MV-4-11 (cell line): ENCODE results near the gene NBL1.
A peak's percentile ranks its signal among the peaks of the same experiment; 100 is the strongest.

Experiments used
- DNase-seq: peaks from one replicate; lab custom pipeline; 2025; lab: John Stamatoyannopoulos, UW

Gene NBL1

GRCh38 chr1:19670787-19671186, 26.7 kb downstream of the NBL1 start:
- DNase-seq = no peak

DNA sequence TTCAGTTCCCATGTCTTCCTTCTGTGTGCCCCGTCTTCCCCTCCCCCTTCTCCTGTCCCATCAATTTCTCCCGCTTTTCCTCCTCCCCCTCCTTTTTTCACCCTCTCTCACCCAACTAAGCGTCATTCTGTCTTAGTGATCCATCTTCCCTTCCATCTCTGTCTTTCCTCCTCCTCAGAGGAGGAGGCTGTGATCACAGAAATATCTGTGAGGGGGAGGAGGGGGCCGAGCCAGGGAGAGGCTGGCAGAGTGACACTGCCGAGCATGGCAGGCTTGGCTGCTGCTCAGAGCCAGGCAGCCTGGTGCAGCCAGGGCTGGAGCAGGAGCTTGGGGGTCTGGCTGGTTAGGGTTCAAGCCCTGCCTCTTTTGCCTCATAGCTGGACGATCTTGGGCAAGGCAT, 28.1 kb downstream of the NBL1 start:
- DNase-seq = no peak

GRCh38 chr1:19675797-19676196, 31.7 kb downstream of the NBL1 start:
- DNase-seq = no peak

GRCh38 chr1:19676438-19676922, 32.4 kb downstream of the NBL1 start:
- peak; percentile 39 for DNase-seq

DNA sequence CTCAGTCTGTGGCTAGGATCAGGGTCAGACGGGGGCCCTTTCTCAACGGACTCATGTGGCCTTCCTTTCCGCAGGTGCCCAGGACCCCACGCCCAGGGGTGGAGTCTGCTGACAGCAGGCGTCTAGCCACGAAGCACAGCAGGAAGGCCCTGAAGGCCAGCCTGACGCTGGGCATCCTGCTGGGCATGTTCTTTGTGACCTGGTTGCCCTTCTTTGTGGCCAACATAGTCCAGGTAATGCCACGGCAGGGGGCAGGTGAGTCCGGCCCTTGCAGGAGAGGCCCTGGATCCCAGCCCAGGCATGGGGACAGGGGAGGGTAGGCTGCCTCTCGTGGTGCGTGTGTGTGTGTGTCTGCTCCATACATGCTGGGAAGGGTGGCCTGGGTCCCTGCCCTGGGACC, 34.4 kb downstream of the NBL1 start:
- no peak for DNase-seq

- DNase-seq = no peak
Measured at GRCh38 chr1:19678931-19679453, 34.9 kb downstream of the NBL1 start.

DNA sequence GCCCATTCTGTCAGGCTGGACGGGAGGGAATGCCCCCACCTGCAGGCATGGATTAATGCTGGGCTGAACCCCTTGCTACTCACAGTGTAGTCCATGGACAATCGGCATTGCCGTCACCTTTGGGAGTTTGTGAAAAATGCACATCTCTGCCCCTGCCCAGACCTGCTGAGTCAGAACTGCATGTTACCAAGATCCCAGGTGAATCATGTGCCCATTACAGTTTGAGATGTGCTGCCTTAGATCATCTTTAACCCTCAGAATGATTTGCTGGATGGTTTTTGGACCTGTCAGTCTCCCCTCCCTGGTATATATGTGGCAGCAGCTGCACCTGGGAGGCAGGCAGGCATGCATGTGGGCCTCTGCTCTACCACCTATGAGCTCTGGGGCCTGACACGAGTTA, 35.6 kb downstream of the NBL1 start:
- DNase-seq = no peak

- DNase-seq = no peak
Measured at GRCh38 chr1:19680644-19681043, 36.5 kb downstream of the NBL1 start.

DNA sequence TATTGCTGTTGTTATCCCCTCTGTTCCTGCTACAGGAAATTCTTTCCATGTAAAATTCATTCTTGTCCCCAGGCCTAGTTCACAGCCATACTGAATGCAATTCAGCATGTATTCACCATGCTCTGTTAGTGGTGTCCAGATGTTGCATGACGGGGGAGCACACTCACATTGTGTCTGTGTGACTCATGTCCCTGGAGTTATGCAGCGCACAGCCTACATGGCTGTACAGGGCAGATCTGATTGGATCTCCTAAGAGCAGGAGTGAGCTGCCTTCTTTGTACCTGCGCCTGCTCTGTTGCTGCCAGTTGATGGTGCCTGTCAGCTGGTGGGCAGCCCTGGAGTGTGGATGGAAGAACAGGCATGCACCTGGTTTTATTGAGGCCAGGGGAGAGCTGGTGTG, 38.1 kb downstream of the NBL1 start:
- no peak for DNase-seq

DNA sequence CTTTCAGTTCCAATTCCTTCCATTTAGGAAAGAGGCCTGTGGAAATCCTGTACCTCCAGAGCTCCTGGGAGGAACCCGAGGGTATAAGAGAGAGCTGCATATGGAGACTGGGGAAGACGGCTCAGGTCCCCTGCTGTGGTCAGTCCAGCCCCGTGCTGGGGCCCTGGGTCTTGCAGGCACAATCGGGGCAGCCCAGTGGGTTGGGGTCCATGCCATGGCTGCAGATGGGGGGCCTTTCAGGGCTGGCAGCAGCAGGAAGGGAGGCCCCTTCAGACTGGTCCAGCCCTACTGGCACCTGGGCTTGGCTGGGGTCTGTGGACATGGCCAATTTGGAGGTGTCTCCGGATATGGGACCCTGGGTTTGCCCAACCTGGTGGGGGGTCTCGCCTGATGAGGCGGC, 38.8 kb downstream of the NBL1 start:
- no peak for DNase-seq

GRCh38 chr1:19683351-19683750, 39.2 kb downstream of the NBL1 start:
- no peak for DNase-seq

- no peak for DNase-seq
Measured at GRCh38 chr1:19684677-19685076, 40.6 kb downstream of the NBL1 start.

- DNase-seq = no peak
Measured at GRCh38 chr1:19685994-19686393, 41.9 kb downstream of the NBL1 start.

GRCh38 chr1:19687414-19687813, 43.3 kb downstream of the NBL1 start:
- no peak for DNase-seq

DNA sequence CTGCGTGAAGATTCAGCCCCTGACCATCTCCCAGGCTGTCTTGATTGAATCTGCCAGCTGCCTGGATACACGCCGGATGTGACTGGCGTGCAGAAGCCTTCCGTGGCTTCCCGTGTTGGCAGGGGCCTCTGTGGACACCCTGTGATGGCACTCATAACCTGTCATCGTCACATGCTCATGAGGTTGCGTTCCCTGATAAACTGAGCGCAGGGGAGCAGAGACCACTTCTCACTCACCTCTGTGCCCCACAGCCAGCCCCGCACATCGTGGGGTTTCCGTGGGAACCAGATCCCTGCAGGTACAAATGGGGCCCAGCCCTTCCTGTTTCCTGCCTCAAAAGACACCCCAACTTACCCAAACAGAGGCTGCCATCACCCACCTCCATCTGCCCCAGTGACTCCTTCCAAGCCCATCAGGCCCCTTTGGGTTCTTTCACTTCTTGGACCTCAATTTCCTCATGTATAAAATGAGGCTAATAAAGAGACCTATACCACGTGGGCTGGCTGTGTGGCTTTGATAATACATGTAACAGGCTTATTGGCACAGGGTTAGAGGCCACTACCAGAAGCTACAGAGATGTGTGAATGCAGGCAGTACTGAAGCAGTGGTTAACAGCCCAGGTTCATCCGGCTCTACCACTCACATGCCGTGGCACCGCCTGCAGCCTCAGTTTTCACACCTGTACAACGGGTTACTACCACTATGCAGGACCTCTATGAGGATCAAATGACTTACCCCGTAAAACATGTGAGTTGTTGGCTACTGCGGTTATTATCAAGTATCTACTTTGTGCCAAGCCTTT, 44.1 kb downstream of the NBL1 start:
- no peak for DNase-seq

DNA sequence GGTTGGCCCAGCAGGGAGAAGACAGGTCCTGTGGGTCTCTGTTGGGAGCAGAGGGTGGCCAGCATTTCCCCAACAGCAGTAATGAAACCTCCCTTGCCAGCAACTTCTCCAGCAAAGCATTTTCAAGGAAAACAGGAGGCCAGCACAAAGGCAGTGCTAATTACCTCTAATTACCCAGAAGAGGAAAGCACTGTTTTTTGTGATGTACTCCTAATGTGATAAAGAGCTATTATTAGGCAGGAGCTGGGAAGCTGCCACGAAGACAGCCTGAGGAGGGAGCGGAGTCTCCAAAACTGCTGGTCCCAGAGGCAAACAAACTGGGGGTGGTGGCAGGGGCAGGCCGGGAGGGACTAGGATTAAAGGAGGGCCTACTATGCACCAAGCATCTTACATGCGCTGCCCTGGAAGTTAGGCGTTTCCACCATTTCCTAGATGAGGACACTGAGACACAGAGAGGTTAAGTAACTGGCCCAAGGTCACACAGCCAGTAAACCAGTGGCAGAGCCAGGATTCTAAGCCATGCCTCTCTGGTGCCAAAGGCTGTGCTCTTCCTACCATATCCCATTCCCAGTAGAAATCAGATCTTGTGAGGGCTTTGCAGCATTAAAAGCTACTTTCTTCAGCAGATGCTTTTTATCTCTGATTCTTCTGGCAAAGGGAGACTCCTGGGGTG, 45.1 kb downstream of the NBL1 start:
- no peak for DNase-seq

GRCh38 chr1:19689856-19690255, 45.7 kb downstream of the NBL1 start:
- DNase-seq = peak; percentile 25

- no peak for DNase-seq
Measured at GRCh38 chr1:19690342-19690741, 46.2 kb downstream of the NBL1 start.

- no peak for DNase-seq
Measured at GRCh38 chr1:19694298-19694697, 50.2 kb downstream of the NBL1 start.

- no peak for DNase-seq
Measured at GRCh38 chr1:19695772-19696171, 51.7 kb downstream of the NBL1 start.

- no peak for DNase-seq
Measured at GRCh38 chr1:19696820-19697219, 52.7 kb downstream of the NBL1 start.

DNA sequence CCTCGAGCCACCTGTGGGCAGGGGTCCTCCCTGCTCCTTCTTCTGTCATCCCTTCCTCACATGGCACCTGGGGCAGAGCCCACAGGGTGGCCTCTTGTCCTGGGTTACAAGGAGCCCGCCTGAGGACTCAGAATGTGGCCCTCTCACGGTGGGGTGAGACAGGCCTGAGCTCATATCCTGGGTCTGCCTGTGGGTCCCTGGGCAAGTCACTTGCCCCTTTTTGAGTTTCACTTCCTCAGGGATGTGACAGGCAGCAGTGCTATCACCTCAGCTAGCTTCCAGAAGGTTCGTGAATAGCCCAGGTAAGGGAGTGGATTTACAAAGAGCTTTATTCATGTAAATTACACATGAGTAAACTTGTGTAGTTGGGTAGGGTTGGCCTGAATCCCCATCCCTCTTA, 54.1 kb downstream of the NBL1 start:
- DNase-seq = peak; percentile 15

- DNase-seq = peak; percentile 20
Measured at GRCh38 chr1:19700079-19700777, 56.1 kb downstream of the NBL1 start.
